PC-9 (cell line): Measurements from ENCODE around the gene PAEP. TPM values are rescaled to one million over a fixed set of nuclear protein-coding genes. Genes with fewer than 3 reads are reported as not detected.

Experiments
- BruUV-seq: library from RNA; stranded (reverse); fragments of 400-500 nt; replicated peaks from 2 replicates; lab custom pipeline; 2021; lab: Mats Ljungman, UMichigan
- CTCF ChIA-PET: fragments of 300-600 bp; sonication (Branson Sonifier 250); formaldehyde crosslinking; loops from one replicate; lab custom pipeline; 2022; ENCODE audit warnings: antibody characterized with exemption; lab: Charles Lee
- POLR2A ChIA-PET: fragments of 300-600 bp; sonication (Branson Sonifier 250); formaldehyde crosslinking; loops from one replicate; lab custom pipeline; 2022; ENCODE audit warnings: antibody characterized with exemption; ENCODE audit not compliant: unreplicated experiment; lab: Charles Lee
- DNase-seq, 2 experiments: peaks; one replicate each; pipeline versions ENCODE4 v3.0.0 to v3.0.0-alpha.2; 2015 to 2022; ENCODE audit warnings: mixed read lengths in 1 of 2
- H2AFZ ChIP-seq: fragments of 200-600 bp; sonication (generic); 2 replicates; pipeline ENCODE4 v1.8.1; 2017; ENCODE audit warnings: antibody characterized with exemption
- H3F3A ChIP-seq: fragments of 200-600 bp; sonication (generic); 2 replicates; pipeline ENCODE4 v1.8.1; 2017; ENCODE audit warnings: antibody characterized with exemption, mild to moderate bottlenecking, low read depth; ENCODE audit not compliant: insufficient read depth
- H3K27ac ChIP-seq: fragments of 200-600 bp; sonication (generic); 2 replicates; pipeline ENCODE4 v1.6.1; 2016; ENCODE audit warnings: mixed run types
- H3K27me3 ChIP-seq: fragments of 200-600 bp; sonication (generic); 2 replicates; pipeline ENCODE4 v1.6.1; 2016; ENCODE audit warnings: low read depth, mixed run types; ENCODE audit not compliant: insufficient read depth
- H3K36me3 ChIP-seq: fragments of 200-600 bp; sonication (generic); 2 replicates; pipeline ENCODE4 v1.6.1; 2016; ENCODE audit warnings: low read depth, mixed run types
- H3K4me1 ChIP-seq: fragments of 200-600 bp; sonication (generic); replicated peaks from 2 replicates; pipeline ENCODE4 v1.6.1; 2016; ENCODE audit warnings: mixed run types; ENCODE audit not compliant: insufficient read depth
- H3K4me2 ChIP-seq: fragments of 200-600 bp; sonication (generic); 2 replicates; pipeline ENCODE4 v1.6.1; 2017; ENCODE audit warnings: mixed run types
- H3K4me3 ChIP-seq: fragments of 200-600 bp; sonication (generic); 2 replicates; pipeline ENCODE4 v1.6.1; 2016; ENCODE audit warnings: mixed run types
- H3K79me2 ChIP-seq: fragments of 200-600 bp; sonication (generic); 2 replicates; pipeline ENCODE4 v1.6.1; 2017; ENCODE audit warnings: low read depth, mixed run types
- H3K9me2 ChIP-seq: fragments of 200-600 bp; sonication (generic); 2 replicates; pipeline ENCODE4 v1.8.1; 2017; ENCODE audit warnings: mild to moderate bottlenecking; ENCODE audit not compliant: insufficient read depth
- H3K9me3 ChIP-seq: fragments of 200-600 bp; sonication (generic); 2 replicates; pipeline ENCODE4 v1.8.1; 2016; ENCODE audit warnings: low read depth; ENCODE audit not compliant: insufficient read depth
- H4K20me1 ChIP-seq: fragments of 200-600 bp; sonication (generic); 2 replicates; pipeline ENCODE4 v1.8.1; 2017; ENCODE audit not compliant: insufficient read depth
- CTCF ChIP-seq: fragments of 200-600 bp; sonication (generic); conservative IDR thresholded peaks from 2 replicates; pipeline ENCODE4 v1.6.1; 2017; ENCODE audit warnings: mixed run types, antibody characterized with exemption, mild to moderate bottlenecking, moderate library complexity
- EZH2 ChIP-seq: fragments of 200-600 bp; sonication (generic); IDR thresholded peaks from 2 replicates; pipeline ENCODE4 v1.8.0; 2017; ENCODE audit warnings: antibody characterized with exemption, low read depth
- intact Hi-C: fragments of 100-400 bp; cut with micrococcal nuclease; formaldehyde crosslinking; loops from one replicate; pipeline ENCODE4 v1.10.0; 2022; ENCODE audit not compliant: unreplicated experiment
- total RNA-seq: library from RNA; stranded (reverse); gene quantifications from 2 replicates; pipeline ENCODE4 v1.2.3, GENCODE V29; 2021

PAEP gene
- total RNA-seq, 1 experiment from 2014 or later, result not detected

GRCh38 chr9:135592625-135593024 is 31.1 kb downstream of the PAEP start:
- H4K20me1 ChIP-seq, result no peaks in the 10 kb centered on the region
- no peak for DNase-seq
- TF ChIP-seq EZH2 (no peak), CTCF (no peak)
- H3K4me3 ChIP-seq, result no peak overlapping the region
- ChIA-PET POLR2A (no interaction called here), CTCF (no interaction called here)
- no peaks in the 10 kb centered on the region for H3F3A ChIP-seq
- H3K36me3 ChIP-seq, result no peaks in the 10 kb centered on the region
- no peak overlapping the region for H3K4me2 ChIP-seq
- H3K27ac ChIP-seq, result no peak overlapping the region
- no peak overlapping the region for H2AFZ ChIP-seq
- peaks cover 65% of the 10 kb centered on the region for H3K27me3 ChIP-seq
- no peaks in the 10 kb centered on the region for H3K9me3 ChIP-seq
- intact Hi-C loops, result no loop called here
- H3K9me2 ChIP-seq, result no peaks in the 10 kb centered on the region
- BruUV-seq, result no TSS peak
- no peaks in the 10 kb centered on the region for H3K79me2 ChIP-seq
- H3K4me1 ChIP-seq, result no peaks in the 10 kb centered on the region

- Histone ChIP-seq H3K9me3 (no peaks in the 10 kb centered on the region), H3K36me3 (no peaks in the 10 kb centered on the region), H3K4me1 (no peaks in the 10 kb centered on the region), H3K27me3 (peaks cover 78% of the 10 kb centered on the region), H3K79me2 (no peaks in the 10 kb centered on the region), H3F3A (no peaks in the 10 kb centered on the region), H2AFZ (no peak overlapping the region), H3K9me2 (no peaks in the 10 kb centered on the region), H3K4me2 (no peak overlapping the region), H3K27ac (no peak overlapping the region), H3K4me3 (no peak overlapping the region), H4K20me1 (no peaks in the 10 kb centered on the region)
- CTCF ChIA-PET, result no interaction called here
- DNase-seq, result no peak
- POLR2A ChIA-PET, result no interaction called here
- intact Hi-C loops, result no loop called here
- TF ChIP-seq EZH2, result no peak
- TF ChIP-seq CTCF, result no peak
- BruUV-seq, result no TSS peak
These were observed 34.7 kb downstream of the PAEP start for GRCh38 chr9:135596211-135596610.

GRCh38 chr9:135600296-135600817 is 38.8 kb downstream of the PAEP start:
- Histone ChIP-seq H3K79me2 (no peaks in the 10 kb centered on the region), H3K9me3 (no peaks in the 10 kb centered on the region), H3K27me3 (peaks cover 79% of the 10 kb centered on the region), H3K4me2 (no peak overlapping the region), H3K27ac (no peak overlapping the region), H3K4me3 (no peak overlapping the region), H2AFZ (no peak overlapping the region), H3K36me3 (no peaks in the 10 kb centered on the region), H3K4me1 (no peaks in the 10 kb centered on the region), H3F3A (no peaks in the 10 kb centered on the region), H3K9me2 (no peaks in the 10 kb centered on the region), H4K20me1 (no peaks in the 10 kb centered on the region)
- DNase-seq, result no peak
- intact Hi-C loops, result loop anchor here (5.0 kb wide), 3 partner anchors 192 to 1032 kb away; no protein-coding TSS in a partner anchor
- no peak for TF ChIP-seq EZH2
- no peak for TF ChIP-seq CTCF
- POLR2A ChIA-PET, result no interaction called here
- no TSS peak for BruUV-seq
- CTCF ChIA-PET, result interaction anchor here (0.7 kb wide), 1 partner anchor 416 kb away, joined by 3 read pairs; no protein-coding TSS in a partner anchor
